ENCODE measurements around the gene LFNG. TPM values are rescaled to one million over a fixed set of nuclear protein-coding genes. Genes with fewer than 3 reads are reported as not detected.
"Not testable (repeated sequence)": the region's sequence is repeated elsewhere in the genome, so short reads cannot be mapped to it uniquely, and the experiment has no call there.

The LFNG gene
- total RNA-seq, 1 experiment from 2014 or later, result 2.4 TPM

GRCh38 chr7:2529161-2530070 is 9.8 kb downstream of the LFNG start:
- H3K27ac Mint-ChIP-seq (ENCODE audit: low read depth, unreplicated experiment), result peak overlapping the region; percentile 54
- no peak overlapping the region for H3K4me3 Mint-ChIP-seq (ENCODE audit: unreplicated experiment)
- H3K9me3 Mint-ChIP-seq (ENCODE audit: unreplicated experiment), result no peaks in the 10 kb centered on the region
- CTCF ChIA-PET, result interaction anchor here (0.7 kb wide), 1 partner anchor 151 kb away, joined by 3 read pairs; no protein-coding TSS in a partner anchor
- no TSS peak for BruUV-seq (replicated peaks)
- H3K4me1 Mint-ChIP-seq (ENCODE audit: insufficient read depth, unreplicated experiment), result peaks cover 23% of the 10 kb centered on the region
- no peaks in the 10 kb centered on the region for H3K27me3 Mint-ChIP-seq (ENCODE audit: insufficient read depth, unreplicated experiment)
- intact Hi-C loops (cut with micrococcal nuclease), result no loop called here
- no peak for TF ChIP-seq CTCF (IDR thresholded peaks at IDR 0.05; ENCODE audit: unreplicated experiment)
- peaks cover 5% of the 10 kb centered on the region for H3K36me3 Mint-ChIP-seq (ENCODE audit: insufficient read depth, unreplicated experiment)
- POLR2A ChIA-PET, result interaction anchor here (0.7 to 1.4 kb wide), 3 partner anchors 9 to 104 kb away, joined by 3 to 4 read pairs (median 4); no protein-coding TSS in a partner anchor
- peak; percentile 51 for DNase-seq (ENCODE audit: unreplicated experiment)

GRCh38 chr7:2530071-2530987 is 10.8 kb downstream of the LFNG start:
- Mint-ChIP-seq H3K9me3 (ENCODE audit: unreplicated experiment) (no peaks in the 10 kb centered on the region), H3K4me1 (ENCODE audit: insufficient read depth, unreplicated experiment) (peaks cover 23% of the 10 kb centered on the region), H3K27me3 (ENCODE audit: insufficient read depth, unreplicated experiment) (no peaks in the 10 kb centered on the region), H3K4me3 (ENCODE audit: unreplicated experiment) (no peak overlapping the region), H3K36me3 (ENCODE audit: insufficient read depth, unreplicated experiment) (peaks cover 5% of the 10 kb centered on the region), H3K27ac (ENCODE audit: low read depth, unreplicated experiment) (peak overlapping the region; percentile 54)
- intact Hi-C loops (cut with micrococcal nuclease), result no loop called here
- ChIA-PET POLR2A (interaction anchor here (0.6 to 1.4 kb wide), 3 partner anchors 10 to 1392 kb away, joined by 3 to 4 read pairs (median 3); a partner anchor contains a TSS), CTCF (interaction anchor here (0.7 kb wide), 1 partner anchor 150 kb away, joined by 3 read pairs; no protein-coding TSS in a partner anchor)
- no peak for TF ChIP-seq CTCF (IDR thresholded peaks at IDR 0.05; ENCODE audit: unreplicated experiment)
- BruUV-seq (replicated peaks), result no TSS peak
- no peak for DNase-seq (ENCODE audit: unreplicated experiment)

DNA sequence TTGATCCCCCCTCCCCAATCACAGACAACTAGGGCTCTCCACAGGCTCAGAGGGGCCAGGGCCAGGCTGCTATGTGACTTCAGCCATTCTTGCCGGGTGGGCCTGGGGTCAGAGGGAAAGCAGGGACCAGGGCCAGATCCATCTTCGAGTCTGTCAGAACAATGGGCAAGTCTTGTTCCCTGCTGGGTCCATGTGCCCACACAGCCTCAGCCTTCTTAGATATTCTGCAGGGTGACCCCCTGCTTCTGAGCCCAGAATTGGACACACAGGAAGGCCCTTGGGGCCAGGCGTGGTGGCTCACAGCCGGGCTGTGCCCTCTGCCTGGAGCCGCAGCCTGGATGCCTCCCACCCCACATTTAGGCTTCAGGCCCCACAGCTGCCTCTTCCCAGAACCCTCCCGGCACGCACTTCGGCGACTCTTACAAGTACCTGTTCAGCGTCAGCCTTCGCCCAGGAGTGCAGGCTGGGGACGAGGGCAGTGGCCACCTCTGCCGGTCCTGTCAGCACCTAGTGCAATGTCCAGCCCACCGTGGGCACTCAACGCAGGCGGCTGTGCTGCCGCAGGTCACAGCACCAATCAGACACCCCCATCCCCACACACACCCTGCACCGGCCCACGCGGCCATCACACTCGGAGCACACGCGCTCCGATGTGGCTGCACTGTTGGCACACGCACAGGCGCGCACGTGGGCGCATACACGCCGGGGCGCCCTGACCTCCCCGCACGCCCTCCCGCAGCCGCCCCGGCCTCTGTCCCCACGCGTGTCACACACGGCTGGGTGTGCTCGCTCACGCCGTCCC is 11.6 kb downstream of the LFNG start:
- intact Hi-C loops (cut with micrococcal nuclease); H3K27ac Mint-ChIP-seq (ENCODE audit: low read depth, unreplicated experiment); DNase-seq (ENCODE audit: unreplicated experiment); H3K4me3 Mint-ChIP-seq (ENCODE audit: unreplicated experiment); H3K27me3 Mint-ChIP-seq (ENCODE audit: insufficient read depth, unreplicated experiment); BruUV-seq (replicated peaks); CTCF ChIA-PET; H3K9me3 Mint-ChIP-seq (ENCODE audit: unreplicated experiment); H3K36me3 Mint-ChIP-seq (ENCODE audit: insufficient read depth, unreplicated experiment): not testable (repeated sequence)
- POLR2A ChIA-PET, result interaction anchor here (1.4 kb wide), 1 partner anchor 11 kb away, joined by 4 read pairs; no protein-coding TSS in a partner anchor
- H3K4me1 Mint-ChIP-seq (ENCODE audit: insufficient read depth, unreplicated experiment), result peaks cover 23% of the 10 kb centered on the region

GRCh38 chr7:2531796-2532110 is 12.2 kb downstream of the LFNG start:
- intact Hi-C loops (cut with micrococcal nuclease); DNase-seq (ENCODE audit: unreplicated experiment); H3K4me3 Mint-ChIP-seq (ENCODE audit: unreplicated experiment); H3K9me3 Mint-ChIP-seq (ENCODE audit: unreplicated experiment); H3K27ac Mint-ChIP-seq (ENCODE audit: low read depth, unreplicated experiment); POLR2A ChIA-PET; H3K27me3 Mint-ChIP-seq (ENCODE audit: insufficient read depth, unreplicated experiment); CTCF ChIA-PET; BruUV-seq (replicated peaks); H3K36me3 Mint-ChIP-seq (ENCODE audit: insufficient read depth, unreplicated experiment): not testable (repeated sequence)
- H3K4me1 Mint-ChIP-seq (ENCODE audit: insufficient read depth, unreplicated experiment), result peaks cover 23% of the 10 kb centered on the region

DNA sequence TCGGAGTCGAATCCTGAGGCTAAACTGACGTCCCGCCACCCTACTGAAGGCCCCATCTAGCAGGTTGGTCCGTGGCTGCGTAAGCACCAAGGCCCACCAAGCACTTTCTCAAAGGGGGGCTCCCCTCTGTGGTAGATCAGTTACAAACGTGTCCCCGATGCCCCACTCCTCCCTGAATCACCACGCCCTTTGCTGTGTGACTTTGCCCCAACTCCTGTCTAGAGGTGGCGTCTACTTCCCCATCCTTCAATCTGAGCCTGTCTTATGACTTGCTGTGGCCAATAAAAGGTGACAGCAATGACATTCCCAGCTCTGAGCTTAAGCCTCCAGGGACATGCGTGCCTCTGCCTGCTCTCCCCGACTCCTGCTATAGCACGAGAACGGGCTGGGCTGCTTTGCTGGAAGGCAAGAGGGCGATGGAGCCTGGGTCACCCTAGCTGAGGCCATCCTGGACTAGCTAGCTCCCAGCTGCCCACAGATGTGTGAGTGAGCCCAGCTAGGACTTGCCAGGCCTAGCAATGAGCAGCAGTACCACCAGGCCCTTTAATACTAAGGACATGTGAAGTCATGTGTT is 12.7 kb downstream of the LFNG start:
- H3K4me3 Mint-ChIP-seq (ENCODE audit: unreplicated experiment); DNase-seq (ENCODE audit: unreplicated experiment); intact Hi-C loops (cut with micrococcal nuclease); BruUV-seq (replicated peaks); CTCF ChIA-PET; H3K27ac Mint-ChIP-seq (ENCODE audit: low read depth, unreplicated experiment); POLR2A ChIA-PET; H3K9me3 Mint-ChIP-seq (ENCODE audit: unreplicated experiment); H3K27me3 Mint-ChIP-seq (ENCODE audit: insufficient read depth, unreplicated experiment); H3K36me3 Mint-ChIP-seq (ENCODE audit: insufficient read depth, unreplicated experiment): not testable (repeated sequence)
- H3K4me1 Mint-ChIP-seq (ENCODE audit: insufficient read depth, unreplicated experiment), result peaks cover 23% of the 10 kb centered on the region

DNA sequence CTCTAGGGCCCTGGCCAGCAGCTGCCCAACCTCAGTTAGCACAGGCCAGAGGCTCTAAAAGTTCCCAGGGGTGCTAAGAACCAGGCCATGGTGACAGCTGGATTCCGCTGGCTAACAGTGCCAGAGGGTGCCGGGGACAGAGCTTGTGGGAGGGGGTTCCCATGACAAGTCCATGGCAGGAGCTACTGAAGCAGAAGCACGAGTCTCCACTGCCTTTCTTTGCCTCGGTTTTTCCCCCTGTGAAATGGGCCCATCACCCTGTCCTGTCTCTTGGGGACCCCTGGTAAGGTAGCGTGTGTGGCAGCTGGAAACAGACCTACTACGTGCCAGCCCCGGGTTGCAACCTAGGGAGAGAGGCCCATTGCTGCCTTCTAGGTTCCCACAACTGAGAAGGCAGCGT is 13.2 kb downstream of the LFNG start:
- peaks cover 18% of the 10 kb centered on the region for H3K4me1 Mint-ChIP-seq (ENCODE audit: insufficient read depth, unreplicated experiment)
- H3K36me3 Mint-ChIP-seq (ENCODE audit: insufficient read depth, unreplicated experiment); POLR2A ChIA-PET: not testable (repeated sequence)

DNA sequence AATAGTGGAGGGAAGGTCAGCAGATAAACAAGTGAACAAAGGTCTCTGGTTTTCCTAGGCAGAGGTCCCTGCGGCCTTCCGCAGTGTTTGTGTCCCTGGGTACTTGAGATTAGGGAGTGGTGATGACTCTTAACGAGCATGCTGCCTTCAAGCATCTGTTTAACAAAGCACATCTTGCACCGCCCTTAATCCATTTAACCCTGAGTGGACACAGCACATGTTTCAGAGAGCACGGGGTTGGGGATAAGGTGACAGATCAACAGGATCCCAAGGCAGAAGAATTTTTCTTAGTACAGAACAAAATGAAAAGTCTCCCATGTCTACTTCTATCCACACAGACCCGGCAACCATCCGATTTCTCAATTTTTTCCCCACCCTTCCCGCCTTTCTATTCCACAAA is 14.0 kb downstream of the LFNG start:
- H3K9me3 Mint-ChIP-seq (ENCODE audit: unreplicated experiment); intact Hi-C loops (cut with micrococcal nuclease); H3K27me3 Mint-ChIP-seq (ENCODE audit: insufficient read depth, unreplicated experiment); BruUV-seq (replicated peaks); POLR2A ChIA-PET; H3K36me3 Mint-ChIP-seq (ENCODE audit: insufficient read depth, unreplicated experiment); CTCF ChIA-PET; H3K27ac Mint-ChIP-seq (ENCODE audit: low read depth, unreplicated experiment); DNase-seq (ENCODE audit: unreplicated experiment); H3K4me3 Mint-ChIP-seq (ENCODE audit: unreplicated experiment): not testable (repeated sequence)
- H3K4me1 Mint-ChIP-seq (ENCODE audit: insufficient read depth, unreplicated experiment), result peaks cover 11% of the 10 kb centered on the region

More for the DNA sequence above, 13.2 kb downstream of the LFNG start:
- H3K27me3 Mint-ChIP-seq (ENCODE audit: insufficient read depth, unreplicated experiment); H3K9me3 Mint-ChIP-seq (ENCODE audit: unreplicated experiment); BruUV-seq (replicated peaks); H3K27ac Mint-ChIP-seq (ENCODE audit: low read depth, unreplicated experiment); CTCF ChIA-PET; H3K4me3 Mint-ChIP-seq (ENCODE audit: unreplicated experiment); intact Hi-C loops (cut with micrococcal nuclease); DNase-seq (ENCODE audit: unreplicated experiment): not testable (repeated sequence)

All from MCF 10A (cell line).